ENCODE data around the gene WBP1.

Gene WBP1

GRCh38 chr2:74417763-74418162 lies 40.5 kb upstream of the WBP1 start:
- Histone ChIP-seq H2AK5ac (ENCODE audit: low read length, severe bottlenecking) (no peak overlapping the region), H3K4me3 (ENCODE audit: insufficient read depth in 1 of 2, low read depth in 1 of 2, low read length in 2 of 2) (no peak overlapping the region), H4K91ac (ENCODE audit: low read length) (no peak overlapping the region), H3K9me3 (ENCODE audit: control insufficient read depth, low read length) (no peaks in the 10 kb centered on the region), H2AFZ (ENCODE audit: low read depth, low read length) (no peak overlapping the region), H3K23ac (ENCODE audit: low read length in 2 of 2) (no peak overlapping the region), H3K4me2 (ENCODE audit: low read length, poor library complexity, severe bottlenecking) (no peak overlapping the region), H2BK15ac (ENCODE audit: low read depth, poor library complexity, severe bottlenecking) (no peak overlapping the region), H3K27me3 (ENCODE audit: control insufficient read depth in 1 of 2, insufficient read depth in 1 of 2, low read length in 2 of 2) (no peaks in the 10 kb centered on the region), H4K8ac (ENCODE audit: low read length) (no peak overlapping the region), H3K79me1 (replicated peaks; ENCODE audit: low read length, poor library complexity, severe bottlenecking) (no peaks in the 10 kb centered on the region), H2BK12ac (ENCODE audit: low read length in 2 of 2) (no peak overlapping the region), H2BK5ac (ENCODE audit: low read depth, low read length, poor library complexity, severe bottlenecking) (no peak overlapping the region), H3K4me1 (ENCODE audit: control insufficient read depth, insufficient read depth, low read depth, low read length) (peaks cover 8% of the 10 kb centered on the region), H3K27ac (ENCODE audit: low read length, poor library complexity, severe bottlenecking) (no peak overlapping the region), H3K18ac (ENCODE audit: low read depth in 1 of 2, low read length in 2 of 2) (no peak overlapping the region), H3K4ac (ENCODE audit: low read depth in 1 of 2, low read length in 2 of 2) (no peak overlapping the region), H3K14ac (ENCODE audit: low read length in 2 of 2) (no peak overlapping the region), H2BK120ac (ENCODE audit: low read depth, low read length) (no peak overlapping the region), H3K36me3 (ENCODE audit: control insufficient read depth in 1 of 2, insufficient read depth in 2 of 2, low read depth in 1 of 2, low read length in 2 of 2) (peaks cover 0 to 4% of the 10 kb centered on the region in 2 experiments), H3K9ac (ENCODE audit: low read length) (no peak overlapping the region)
- WGBS = 82% methylated on average over 5 of the region's 6 CpGs
- DNase-seq = no peak

DNA sequence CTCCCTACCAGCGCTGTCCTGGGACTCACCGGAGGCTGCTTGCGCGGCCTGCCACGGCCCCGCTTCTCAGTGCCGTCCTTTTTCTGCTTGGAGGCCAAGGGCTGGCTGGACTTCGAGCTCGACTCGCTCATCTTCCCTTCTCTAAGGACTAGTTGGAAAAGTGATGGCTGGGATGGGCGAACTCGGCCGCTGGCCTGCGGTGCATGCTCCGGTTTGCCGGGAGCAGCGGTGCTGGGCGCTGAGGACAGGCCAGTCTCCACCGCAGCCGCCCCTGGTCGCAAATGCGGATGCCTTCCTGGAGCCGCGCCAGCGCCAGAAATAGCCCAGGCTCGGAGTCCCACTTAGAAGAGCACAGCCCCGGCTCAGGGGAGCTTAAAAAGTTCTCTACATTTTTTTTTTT lies 39.9 kb upstream of the WBP1 start:
- no peak overlapping the region for H4K8ac ChIP-seq (ENCODE audit: low read length)
- no peak overlapping the region for H3K14ac ChIP-seq (ENCODE audit: low read length in 2 of 2)
- H3K9me3 ChIP-seq (ENCODE audit: control insufficient read depth, low read length) = no peaks in the 10 kb centered on the region
- no peak overlapping the region for H2BK120ac ChIP-seq (ENCODE audit: low read depth, low read length)
- no peak overlapping the region for H2BK12ac ChIP-seq (ENCODE audit: low read length in 2 of 2)
- H3K4me3 ChIP-seq (ENCODE audit: insufficient read depth in 1 of 2, low read depth in 1 of 2, low read length in 2 of 2) = no peak overlapping the region
- no peak overlapping the region for H2BK5ac ChIP-seq (ENCODE audit: low read depth, low read length, poor library complexity, severe bottlenecking)
- no peak overlapping the region for H4K91ac ChIP-seq (ENCODE audit: low read length)
- H3K79me1 ChIP-seq (replicated peaks; ENCODE audit: low read length, poor library complexity, severe bottlenecking) = no peaks in the 10 kb centered on the region
- no peak overlapping the region for H2AK5ac ChIP-seq (ENCODE audit: low read length, severe bottlenecking)
- H3K4me1 ChIP-seq (ENCODE audit: control insufficient read depth, insufficient read depth, low read depth, low read length) = peaks cover 8% of the 10 kb centered on the region
- H3K18ac ChIP-seq (ENCODE audit: low read depth in 1 of 2, low read length in 2 of 2) = no peak overlapping the region
- no peak overlapping the region for H3K4me2 ChIP-seq (ENCODE audit: low read length, poor library complexity, severe bottlenecking)
- no peaks in the 10 kb centered on the region for H3K27me3 ChIP-seq (ENCODE audit: control insufficient read depth in 1 of 2, insufficient read depth in 1 of 2, low read length in 2 of 2)
- H3K27ac ChIP-seq (ENCODE audit: low read length, poor library complexity, severe bottlenecking) = no peak overlapping the region
- H3K4ac ChIP-seq (ENCODE audit: low read depth in 1 of 2, low read length in 2 of 2) = no peak overlapping the region
- WGBS = 89% methylated on average over 20 of the region's 27 CpGs
- DNase-seq = no peak
- H2AFZ ChIP-seq (ENCODE audit: low read depth, low read length) = no peak overlapping the region
- H3K9ac ChIP-seq (ENCODE audit: low read length) = no peak overlapping the region
- no peak overlapping the region for H3K23ac ChIP-seq (ENCODE audit: low read length in 2 of 2)
- peaks cover 0 to 4% of the 10 kb centered on the region in 2 experiments for H3K36me3 ChIP-seq (ENCODE audit: control insufficient read depth in 1 of 2, insufficient read depth in 2 of 2, low read depth in 1 of 2, low read length in 2 of 2)
- no peak overlapping the region for H2BK15ac ChIP-seq (ENCODE audit: low read depth, poor library complexity, severe bottlenecking)

DNA sequence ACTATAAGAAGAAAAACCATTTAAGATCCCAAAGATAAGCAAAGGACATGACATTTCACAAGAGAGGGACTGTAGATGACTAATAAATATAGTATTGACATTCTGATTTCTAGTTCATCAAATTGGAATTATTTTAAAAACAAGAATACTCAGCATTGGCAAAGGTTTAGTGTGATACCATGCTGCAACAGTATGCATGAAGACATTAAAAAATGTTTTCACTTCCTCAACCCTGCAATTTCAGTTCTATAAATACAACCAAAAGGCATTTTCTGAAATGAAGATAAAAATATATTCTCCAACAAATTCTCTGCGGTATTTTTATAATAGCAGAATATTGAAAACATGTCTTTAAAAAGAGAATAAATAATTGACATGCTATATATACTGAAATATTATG lies 38.9 kb upstream of the WBP1 start:
- Histone ChIP-seq H3K4ac (ENCODE audit: low read depth in 1 of 2, low read length in 2 of 2) (no peak overlapping the region), H2BK15ac (ENCODE audit: low read depth, poor library complexity, severe bottlenecking) (no peak overlapping the region), H3K9ac (ENCODE audit: low read length) (no peak overlapping the region), H3K14ac (ENCODE audit: low read length in 2 of 2) (no peak overlapping the region), H3K18ac (ENCODE audit: low read depth in 1 of 2, low read length in 2 of 2) (no peak overlapping the region), H3K4me3 (ENCODE audit: insufficient read depth in 1 of 2, low read depth in 1 of 2, low read length in 2 of 2) (no peak overlapping the region), H3K23ac (ENCODE audit: low read length in 2 of 2) (no peak overlapping the region), H3K27ac (ENCODE audit: low read length, poor library complexity, severe bottlenecking) (no peak overlapping the region), H4K91ac (ENCODE audit: low read length) (no peak overlapping the region), H3K79me1 (replicated peaks; ENCODE audit: low read length, poor library complexity, severe bottlenecking) (no peaks in the 10 kb centered on the region), H2AK5ac (ENCODE audit: low read length, severe bottlenecking) (no peak overlapping the region), H3K36me3 (ENCODE audit: control insufficient read depth in 1 of 2, insufficient read depth in 2 of 2, low read depth in 1 of 2, low read length in 2 of 2) (peaks cover 0 to 4% of the 10 kb centered on the region in 2 experiments), H3K4me2 (ENCODE audit: low read length, poor library complexity, severe bottlenecking) (no peak overlapping the region), H2BK120ac (ENCODE audit: low read depth, low read length) (no peak overlapping the region), H2BK12ac (ENCODE audit: low read length in 2 of 2) (no peak overlapping the region), H3K27me3 (ENCODE audit: control insufficient read depth in 1 of 2, insufficient read depth in 1 of 2, low read length in 2 of 2) (no peaks in the 10 kb centered on the region), H3K4me1 (ENCODE audit: control insufficient read depth, insufficient read depth, low read depth, low read length) (peaks cover 8% of the 10 kb centered on the region), H2BK5ac (ENCODE audit: low read depth, low read length, poor library complexity, severe bottlenecking) (no peak overlapping the region), H4K8ac (ENCODE audit: low read length) (no peak overlapping the region), H3K9me3 (ENCODE audit: control insufficient read depth, low read length) (no peaks in the 10 kb centered on the region), H2AFZ (ENCODE audit: low read depth, low read length) (no peak overlapping the region)
- no CpG with 5 or more reads among the region's 1 CpG for WGBS
- DNase-seq = no peak

GRCh38 chr2:74420006-74420405 lies 38.2 kb upstream of the WBP1 start:
- Histone ChIP-seq H3K79me1 (replicated peaks; ENCODE audit: low read length, poor library complexity, severe bottlenecking) (no peaks in the 10 kb centered on the region), H4K8ac (ENCODE audit: low read length) (no peak overlapping the region), H3K27ac (ENCODE audit: low read length, poor library complexity, severe bottlenecking) (no peak overlapping the region), H4K91ac (ENCODE audit: low read length) (no peak overlapping the region), H3K4me1 (ENCODE audit: control insufficient read depth, insufficient read depth, low read depth, low read length) (peaks cover 8% of the 10 kb centered on the region), H2BK12ac (ENCODE audit: low read length in 2 of 2) (no peak overlapping the region), H2AFZ (ENCODE audit: low read depth, low read length) (no peak overlapping the region), H3K4me3 (ENCODE audit: insufficient read depth in 1 of 2, low read depth in 1 of 2, low read length in 2 of 2) (no peak overlapping the region), H3K4me2 (ENCODE audit: low read length, poor library complexity, severe bottlenecking) (no peak overlapping the region), H3K9me3 (ENCODE audit: control insufficient read depth, low read length) (no peaks in the 10 kb centered on the region), H2BK120ac (ENCODE audit: low read depth, low read length) (no peak overlapping the region), H3K27me3 (ENCODE audit: control insufficient read depth in 1 of 2, insufficient read depth in 1 of 2, low read length in 2 of 2) (no peaks in the 10 kb centered on the region), H3K9ac (ENCODE audit: low read length) (no peak overlapping the region), H3K18ac (ENCODE audit: low read depth in 1 of 2, low read length in 2 of 2) (no peak overlapping the region), H3K36me3 (ENCODE audit: control insufficient read depth in 1 of 2, insufficient read depth in 2 of 2, low read depth in 1 of 2, low read length in 2 of 2) (peaks cover 4 to 5% of the 10 kb centered on the region in 2 experiments), H2BK5ac (ENCODE audit: low read depth, low read length, poor library complexity, severe bottlenecking) (no peak overlapping the region), H2AK5ac (ENCODE audit: low read length, severe bottlenecking) (no peak overlapping the region), H2BK15ac (ENCODE audit: low read depth, poor library complexity, severe bottlenecking) (no peak overlapping the region), H3K14ac (ENCODE audit: low read length in 2 of 2) (no peak overlapping the region), H3K23ac (ENCODE audit: low read length in 2 of 2) (no peak overlapping the region), H3K4ac (ENCODE audit: low read depth in 1 of 2, low read length in 2 of 2) (no peak overlapping the region)
- no peak for DNase-seq
- WGBS = 100% methylated on average over 1 of the region's 2 CpGs
